Left colon (tissue), 2 donors: ENCODE data around the gene ANK2. TPM values are rescaled to one million over a fixed set of nuclear protein-coding genes. Genes with fewer than 3 reads are reported as not detected.

Source experiments
- microRNA-seq, 2 donors: library from miRNA; unstranded; fragments of <30 nt; microRNA quantifications; one replicate each; pipeline versions ENCODE4 v1.1.0 to v1.2.0, GENCODE V29; 2020
- total RNA-seq, 2 donors: library from RNA; stranded (reverse); fragmentation: NEBNext Ultra II Directional; extraction: Animal tissue kit (Norgen Biotek cat#: 25700); gene quantifications; one replicate each; pipeline ENCODE4 v1.2.1, GENCODE V29; 2021
- donor health status: DM: no; HTN: no; CAD: no.
- donor health status: DM: yes; HTN: yes; CAD: no.

ANK2 gene
- total RNA-seq, 2 donors from 2014 or later, result 7.4 to 15.1 TPM

Small RNA genes lying within 50 kb of the gene (microRNA-seq; reads per million reads assigned to microRNA genes)
- 0 to 0.53 reads per million in 2 donors for gene MIR1243
- gene MIR8082, result 0 reads per million in 2 donors
